GM21390 (cell line): Measurements from ENCODE around the gene LRP10.

Experiments used
- ATAC-seq: cut with Tn5 transposase; IDR thresholded peaks from one replicate; pipeline ENCODE4 v1.9.1; 2021; ENCODE audit not compliant: unreplicated experiment

The LRP10 gene

DNA sequence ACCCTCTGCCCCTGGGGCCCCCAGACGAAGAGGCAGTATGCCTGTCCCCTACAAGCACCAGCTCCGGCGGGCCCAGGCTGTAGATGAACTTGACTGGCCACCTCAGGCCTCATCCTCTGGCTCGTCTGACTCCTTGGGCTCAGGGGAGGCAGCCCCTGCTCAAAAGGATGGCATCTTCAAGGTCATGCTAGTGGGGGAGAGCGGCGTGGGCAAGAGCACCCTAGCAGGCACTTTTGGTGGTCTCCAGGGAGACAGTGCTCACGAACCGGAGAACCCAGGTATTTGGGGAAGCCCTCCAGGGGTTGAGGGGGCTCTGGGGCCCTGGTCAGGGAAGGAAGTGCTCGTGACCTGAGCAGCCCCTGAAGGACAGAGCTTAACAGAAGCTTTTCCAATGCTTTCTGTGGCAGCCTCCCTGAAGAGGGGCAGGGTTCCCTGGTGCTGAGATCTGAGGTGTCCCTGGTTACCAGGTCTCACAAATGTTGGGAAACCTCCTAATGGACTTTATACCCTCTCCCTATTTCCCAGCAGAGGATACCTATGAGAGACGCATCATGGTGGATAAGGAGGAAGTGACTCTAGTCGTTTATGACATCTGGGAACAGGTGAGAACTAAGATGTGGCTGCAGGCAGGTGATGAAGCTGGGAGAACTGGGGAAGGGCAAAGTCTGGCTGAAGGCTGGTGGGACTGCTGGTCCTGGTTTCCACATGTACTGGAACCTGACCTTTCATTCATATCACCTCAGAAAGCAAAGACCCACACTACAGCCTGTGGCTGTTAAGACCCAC, 13.4 kb downstream of the LRP10 start:
- no peak for ATAC-seq

DNA sequence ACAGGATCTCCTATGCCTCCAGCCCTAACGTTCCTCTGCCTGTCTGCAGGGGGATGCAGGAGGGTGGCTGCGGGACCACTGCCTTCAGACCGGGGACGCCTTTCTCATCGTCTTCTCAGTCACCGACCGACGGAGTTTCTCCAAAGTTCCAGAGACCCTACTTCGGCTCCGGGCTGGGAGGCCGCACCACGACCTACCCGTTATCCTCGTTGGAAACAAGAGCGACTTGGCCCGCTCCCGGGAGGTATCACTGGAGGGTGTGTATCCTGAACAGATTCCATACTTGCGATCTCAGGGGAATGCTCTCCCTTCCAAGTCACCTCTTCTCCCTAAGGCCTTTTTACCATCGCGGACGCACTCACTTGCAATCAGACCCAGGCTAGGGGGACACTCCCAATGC, 14.4 kb downstream of the LRP10 start:
- no peak for ATAC-seq

DNA sequence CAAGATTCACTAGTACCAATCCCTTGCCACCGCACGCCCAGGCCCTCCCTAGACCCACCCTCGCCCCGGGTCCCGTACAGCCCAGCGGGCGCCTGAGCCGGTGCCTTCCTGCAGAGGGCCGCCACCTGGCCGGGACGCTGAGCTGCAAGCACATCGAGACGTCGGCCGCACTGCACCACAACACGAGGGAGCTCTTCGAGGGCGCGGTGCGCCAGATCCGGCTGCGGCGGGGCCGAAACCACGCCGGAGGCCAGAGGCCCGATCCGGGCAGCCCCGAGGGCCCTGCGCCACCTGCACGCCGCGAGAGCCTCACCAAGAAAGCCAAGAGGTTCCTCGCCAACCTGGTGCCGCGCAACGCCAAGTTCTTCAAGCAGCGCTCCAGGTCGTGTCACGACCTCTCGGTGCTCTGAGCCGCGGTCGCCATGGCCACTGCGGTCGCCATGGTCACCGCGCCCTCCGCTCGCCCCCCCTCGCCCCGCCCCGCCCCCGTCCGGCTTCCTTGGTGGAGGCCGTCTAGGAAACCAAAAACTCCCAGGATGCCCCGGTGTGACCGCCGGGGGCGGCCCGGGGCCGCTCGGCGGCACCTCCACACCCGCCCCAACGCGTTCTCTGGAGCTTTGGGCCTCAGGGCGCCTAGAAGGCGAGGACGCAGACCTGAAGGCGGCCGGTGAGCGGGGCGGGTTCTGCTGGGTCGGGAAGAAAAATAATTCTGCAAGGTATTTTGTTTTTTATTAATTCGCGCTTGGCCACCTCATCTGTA, 15.1 kb downstream of the LRP10 start:
- ATAC-seq: peak; percentile 37

DNA sequence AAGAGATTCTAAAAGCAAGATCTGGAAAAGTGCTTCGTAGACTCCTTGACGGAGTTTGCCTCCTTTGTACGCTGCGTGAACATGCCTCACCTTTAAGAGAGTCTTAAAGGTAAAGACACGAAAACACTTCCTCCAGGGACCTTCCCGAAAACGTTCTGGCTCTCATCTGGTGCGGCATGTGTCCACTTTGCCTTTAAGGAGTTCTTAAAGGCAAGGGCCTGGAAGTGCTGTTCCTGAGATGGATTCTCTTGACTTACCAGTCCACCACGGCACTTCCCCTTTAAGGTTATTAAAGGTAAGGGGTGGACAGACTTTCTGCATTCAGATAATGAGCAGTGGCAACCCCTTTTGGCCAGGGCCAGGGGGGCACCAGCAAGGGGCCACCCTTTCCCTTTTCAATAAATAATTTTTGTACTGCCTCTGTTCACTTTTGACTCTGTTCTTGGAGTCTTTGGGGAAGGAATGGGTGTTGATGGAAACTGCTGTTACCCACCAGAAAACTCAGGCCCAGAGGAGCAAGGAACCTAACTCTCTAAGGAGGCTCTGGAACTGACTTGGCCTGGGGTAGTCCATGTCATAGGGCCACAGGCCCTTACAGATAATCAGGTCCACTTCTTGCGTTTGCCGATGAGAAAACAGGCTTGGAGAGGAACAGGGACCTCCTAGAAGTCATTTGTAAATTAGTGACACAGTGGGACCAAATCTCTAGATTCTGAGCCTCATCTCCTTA, 15.9 kb downstream of the LRP10 start:
- peak; percentile 41 for ATAC-seq

DNA sequence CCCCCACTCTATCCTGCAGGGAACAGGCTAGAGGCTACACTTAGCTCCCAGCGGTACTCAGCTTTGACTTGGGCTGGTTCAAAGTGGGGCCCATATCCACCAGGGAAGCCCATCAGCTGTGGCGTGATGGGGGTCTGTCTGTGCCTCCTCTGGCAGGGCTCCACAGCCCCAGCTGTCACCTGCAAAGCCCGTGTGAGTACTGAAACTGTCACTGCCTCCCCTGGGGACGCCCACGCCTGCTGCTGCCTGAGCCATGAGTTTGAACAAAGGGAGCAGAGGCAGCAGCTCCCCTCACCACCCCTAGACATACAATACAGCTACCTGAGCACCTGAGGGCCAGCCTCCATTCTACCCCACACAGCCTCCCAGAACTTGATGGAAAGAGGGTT, 16.4 kb downstream of the LRP10 start:
- ATAC-seq: peak; percentile 50

DNA sequence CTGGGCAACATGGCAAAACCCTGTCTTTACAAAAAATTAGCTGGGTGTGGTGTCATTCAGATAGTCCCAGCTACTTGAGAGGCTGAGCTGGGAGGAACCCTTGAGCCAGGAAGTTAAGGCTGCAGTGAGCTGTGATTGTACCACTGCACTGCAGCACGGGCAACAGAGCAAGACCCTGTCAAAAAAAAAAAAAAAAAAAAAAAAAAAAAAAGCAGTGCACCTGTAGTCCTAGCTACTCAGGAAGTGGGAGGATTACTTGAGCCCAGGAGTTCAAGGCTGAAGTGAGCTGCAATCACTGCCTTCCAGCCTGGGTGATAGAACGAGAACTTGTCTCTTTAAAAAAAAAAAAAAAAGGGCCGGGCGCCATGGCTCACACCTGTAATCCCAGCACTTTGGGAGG, 17.1 kb downstream of the LRP10 start:
- no peak for ATAC-seq

DNA sequence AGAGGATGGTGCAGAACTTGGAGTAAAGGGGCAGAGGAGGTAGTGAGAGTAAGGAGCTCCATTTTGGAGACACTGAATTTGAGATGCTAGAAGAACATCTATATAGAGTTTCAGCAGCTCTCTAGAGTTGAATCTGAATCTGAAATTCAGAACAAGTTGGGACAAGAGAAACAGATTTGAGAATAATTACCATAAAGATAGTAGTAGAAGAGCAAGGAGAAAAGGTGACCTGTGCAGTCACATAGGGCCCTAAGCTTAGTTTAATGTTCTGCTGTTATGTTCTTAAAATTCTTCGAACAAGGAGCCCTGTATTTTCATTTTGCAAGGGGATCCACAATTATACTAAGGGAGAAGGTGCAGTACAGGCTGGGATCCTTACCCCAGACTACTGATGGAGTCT, 18.9 kb downstream of the LRP10 start:
- ATAC-seq: no peak

DNA sequence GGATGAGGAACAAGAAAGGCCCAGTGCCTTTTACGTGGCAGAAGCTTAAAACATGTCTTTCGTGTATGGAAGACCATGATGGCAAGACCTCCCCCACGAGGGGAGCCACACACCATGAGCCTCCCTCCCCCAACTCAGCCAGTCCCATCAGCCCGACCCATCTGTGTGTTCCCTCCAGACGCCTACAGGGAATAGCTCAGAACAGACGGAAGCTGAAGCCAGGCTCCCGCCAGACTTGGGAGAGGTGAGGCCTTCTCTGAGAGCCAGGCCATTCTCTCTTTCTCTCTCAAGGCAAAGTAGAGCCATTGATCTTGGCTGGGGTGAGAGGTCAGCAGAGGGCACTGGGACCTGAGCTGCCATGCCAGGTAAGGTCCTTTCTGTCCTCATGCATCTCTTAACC, 20.9 kb downstream of the LRP10 start:
- no peak for ATAC-seq

DNA sequence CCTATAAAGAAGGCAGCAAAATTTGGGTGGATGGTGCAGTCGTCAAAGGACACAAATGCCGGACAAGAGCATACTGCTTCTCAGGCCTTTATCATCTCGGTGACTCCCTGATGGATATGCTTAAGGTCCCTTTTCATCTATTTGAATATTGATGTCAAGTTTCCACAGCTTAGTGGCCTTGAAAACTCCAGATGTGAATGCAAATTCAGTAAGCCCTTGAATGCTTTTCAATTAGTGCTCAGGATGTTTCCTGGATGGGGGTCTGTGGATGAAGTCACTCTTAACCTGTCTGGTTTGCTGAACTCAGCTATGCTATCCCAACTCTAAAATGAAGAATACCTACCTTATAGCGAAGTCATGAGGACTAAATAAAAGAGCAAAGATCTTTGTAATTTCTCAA, 22.2 kb downstream of the LRP10 start:
- ATAC-seq: no peak

DNA sequence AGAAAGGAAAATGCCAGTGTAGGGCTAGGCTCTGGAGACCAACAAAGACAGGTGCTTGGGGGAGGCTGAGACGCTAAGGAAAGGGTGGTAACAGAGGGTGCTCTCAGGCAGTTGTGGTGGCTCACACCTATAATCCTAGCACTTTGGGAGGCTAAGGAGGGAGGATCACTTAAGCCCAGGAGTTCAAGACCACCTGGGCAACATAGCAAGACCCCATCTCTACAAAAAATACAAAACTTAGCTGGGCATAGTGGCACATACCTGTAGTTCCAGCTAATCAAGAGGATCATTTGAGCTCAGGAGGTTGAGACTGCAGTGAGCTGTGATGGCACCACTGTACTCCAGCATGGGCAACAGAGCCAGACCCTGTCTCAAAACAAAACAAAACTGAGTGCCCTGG, 23.9 kb downstream of the LRP10 start:
- no peak for ATAC-seq

DNA sequence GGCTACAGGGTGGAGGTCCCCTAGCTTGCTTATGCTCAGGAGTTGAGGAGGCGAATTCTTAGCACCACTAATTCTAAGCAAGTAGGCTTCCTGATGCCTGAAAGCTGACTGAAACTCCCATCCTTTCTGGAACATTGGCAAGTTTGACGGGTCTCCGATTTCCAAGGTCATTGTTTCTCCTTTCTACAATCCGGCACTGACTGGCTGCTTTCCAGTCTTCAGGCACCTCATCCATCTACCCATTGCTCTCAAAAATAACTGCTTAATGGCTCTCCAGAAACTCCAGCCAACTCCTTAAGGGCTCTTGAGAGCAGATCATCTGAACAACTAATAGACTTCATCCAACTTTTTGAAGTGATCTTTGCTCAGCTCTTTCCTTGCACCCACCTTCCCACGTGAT, 24.8 kb downstream of the LRP10 start:
- no peak for ATAC-seq

DNA sequence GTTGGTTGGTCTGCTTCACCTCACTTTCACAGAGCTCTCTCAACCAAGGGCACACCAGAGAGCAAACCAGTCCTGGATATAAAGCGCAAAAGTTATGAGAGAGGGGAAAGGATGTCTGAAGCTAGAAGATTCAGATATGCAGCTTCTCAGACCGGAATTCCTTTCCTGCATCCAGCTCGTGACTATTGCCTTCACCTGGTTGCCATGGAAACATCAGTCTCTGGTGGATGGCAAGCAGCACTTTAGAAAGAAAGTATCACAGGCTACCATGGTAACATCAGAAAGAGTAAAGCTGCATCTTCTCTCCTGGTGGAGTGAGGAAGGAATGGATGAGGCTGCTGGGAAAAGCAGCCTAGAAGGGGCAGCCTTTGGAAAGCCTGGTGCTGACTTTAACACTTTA, 25.2 kb downstream of the LRP10 start:
- ATAC-seq: no peak

DNA sequence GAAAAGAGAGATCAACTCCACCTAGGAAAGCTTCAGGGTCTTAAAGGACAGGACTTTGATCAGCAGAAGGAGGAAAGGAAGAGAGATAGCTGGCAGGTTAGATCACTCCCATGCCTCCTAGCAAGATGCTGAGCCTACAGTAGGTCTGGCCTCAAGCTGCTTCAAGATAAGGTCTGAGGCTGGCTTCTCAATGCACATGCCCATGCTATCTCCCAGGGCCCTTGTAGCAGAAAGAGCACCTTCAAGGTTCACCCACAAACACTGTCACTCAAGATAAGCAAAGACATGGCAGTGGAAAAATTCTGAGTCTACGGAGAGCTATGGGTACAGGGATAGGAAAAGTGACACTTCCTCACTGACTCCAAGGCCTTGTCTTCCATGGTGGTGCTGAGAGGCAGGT, 25.8 kb downstream of the LRP10 start:
- no peak for ATAC-seq

DNA sequence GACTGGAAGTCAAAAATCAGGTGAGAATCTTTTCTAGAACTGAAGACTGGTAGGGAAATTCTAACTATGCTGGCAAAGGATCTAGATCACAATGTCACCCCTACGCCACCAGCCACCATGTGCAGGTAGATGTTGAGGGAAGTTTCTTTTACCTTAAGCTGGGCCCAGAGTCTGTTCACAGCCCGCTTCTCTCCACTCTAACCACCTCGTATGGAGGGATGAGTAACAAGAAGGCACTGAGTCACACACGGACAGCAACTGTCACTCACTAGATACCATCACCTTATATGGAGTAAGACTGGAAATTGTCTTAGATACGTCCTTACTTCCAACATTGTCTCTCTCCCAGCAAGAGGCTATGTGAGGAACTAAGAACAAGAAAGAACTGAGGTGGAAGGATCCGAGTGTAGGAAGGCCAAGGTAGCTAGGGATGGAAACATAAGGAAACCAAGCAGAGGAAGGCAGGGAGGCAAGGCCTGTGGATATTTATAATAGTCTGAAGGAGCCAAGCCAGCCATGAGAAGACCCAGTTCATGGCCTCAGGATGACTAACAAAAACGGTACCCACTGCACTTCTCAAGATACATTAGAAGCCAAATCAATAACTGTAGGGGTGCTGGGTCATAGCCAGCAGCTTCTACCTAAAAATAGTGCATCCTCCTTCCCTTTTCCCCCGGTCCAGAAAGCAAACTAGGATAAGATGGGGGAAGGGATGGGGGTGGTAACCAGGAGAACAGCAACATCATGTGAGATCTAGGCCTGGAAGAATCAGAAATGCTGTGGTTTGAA, 27.0 kb downstream of the LRP10 start:
- ATAC-seq: no peak

DNA sequence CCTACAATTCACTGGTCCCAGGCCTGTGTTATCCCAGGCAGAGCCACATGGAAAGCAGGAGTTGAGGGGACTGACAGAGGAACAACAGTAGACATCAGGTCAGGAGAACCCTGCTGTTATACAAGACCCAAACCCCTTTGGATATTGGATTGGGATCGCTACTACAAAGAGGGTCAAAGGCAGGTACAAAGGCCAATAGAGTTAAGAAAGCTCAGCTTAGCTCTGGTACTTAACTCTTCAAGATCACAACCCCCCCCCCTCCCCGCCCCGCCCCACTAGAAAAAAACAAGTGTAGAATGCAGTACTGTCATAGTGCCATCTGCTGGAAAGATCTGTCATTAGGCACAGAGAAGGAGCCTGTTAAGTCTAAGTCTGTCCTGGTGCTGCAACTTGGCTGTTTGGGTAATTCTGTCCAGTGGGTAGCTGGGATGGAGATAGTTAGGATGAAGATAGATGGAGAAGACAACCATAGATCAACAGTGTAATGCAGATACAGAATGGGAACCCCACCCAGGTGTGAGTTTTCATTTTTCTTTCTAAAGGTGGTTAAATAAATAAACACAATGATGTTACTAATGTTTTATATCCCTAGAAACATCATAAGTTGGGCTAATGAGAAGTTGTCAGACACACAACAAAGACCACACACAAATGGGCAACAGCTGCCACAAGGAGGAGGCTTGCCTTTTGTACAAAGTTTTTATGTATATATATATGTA, 28.7 kb downstream of the LRP10 start:
- ATAC-seq: peak; percentile 51

DNA sequence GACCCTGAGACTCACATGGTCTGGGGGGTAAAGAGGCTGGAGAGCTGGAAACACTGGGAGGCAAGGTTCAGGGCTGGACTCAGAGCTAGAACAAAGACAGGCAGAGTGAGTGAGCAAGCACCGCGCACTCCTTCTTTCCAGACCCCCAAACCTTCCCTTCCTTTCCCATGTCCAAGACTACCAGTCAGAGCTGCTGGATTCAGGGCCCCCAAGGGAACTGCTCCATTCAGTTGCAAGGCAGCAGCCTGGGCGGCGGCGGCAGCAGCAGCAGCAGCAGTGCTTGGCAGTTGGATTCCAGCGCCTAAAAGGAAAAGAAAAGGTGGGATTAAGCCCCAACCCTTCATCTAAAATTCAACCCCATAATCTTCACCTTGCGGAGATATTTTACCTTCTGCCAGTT, 30.3 kb downstream of the LRP10 start:
- ATAC-seq: no peak

DNA sequence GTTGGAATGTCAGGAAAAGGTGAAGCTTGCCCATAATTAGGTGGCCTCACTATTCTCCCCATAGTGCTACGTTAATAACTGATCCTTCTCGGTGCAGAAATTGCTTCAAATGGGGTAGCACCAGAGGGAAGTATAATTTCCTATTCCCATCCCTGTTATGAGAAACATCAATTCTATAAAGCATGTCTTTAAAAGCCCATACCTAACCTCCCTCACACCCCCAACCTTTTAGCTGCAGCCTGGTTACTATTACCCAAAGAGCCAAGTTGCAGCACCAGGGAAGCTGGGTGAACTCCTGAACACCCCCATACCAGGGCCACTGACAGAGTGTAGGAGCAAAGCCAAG, 32.2 kb downstream of the LRP10 start:
- no peak for ATAC-seq

DNA sequence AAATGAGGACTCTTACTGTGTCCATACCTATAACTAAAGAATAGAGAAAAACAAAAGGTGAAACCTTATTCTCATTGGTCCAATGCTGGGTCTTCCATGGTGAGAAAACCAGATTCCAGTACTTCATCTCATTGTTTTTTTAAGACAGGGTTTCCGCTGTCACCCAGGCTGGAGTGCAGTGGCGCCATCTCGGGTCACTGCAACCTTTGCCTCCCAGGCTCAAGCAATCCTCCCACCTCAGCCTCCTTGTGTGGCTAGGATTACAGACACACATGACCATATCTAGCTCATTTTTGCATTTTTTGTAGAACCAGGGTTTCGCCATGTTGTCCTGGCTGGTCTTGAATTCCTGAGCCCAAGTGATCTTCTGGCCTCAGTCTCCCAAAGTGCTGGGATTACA, 34.1 kb downstream of the LRP10 start:
- no peak for ATAC-seq

DNA sequence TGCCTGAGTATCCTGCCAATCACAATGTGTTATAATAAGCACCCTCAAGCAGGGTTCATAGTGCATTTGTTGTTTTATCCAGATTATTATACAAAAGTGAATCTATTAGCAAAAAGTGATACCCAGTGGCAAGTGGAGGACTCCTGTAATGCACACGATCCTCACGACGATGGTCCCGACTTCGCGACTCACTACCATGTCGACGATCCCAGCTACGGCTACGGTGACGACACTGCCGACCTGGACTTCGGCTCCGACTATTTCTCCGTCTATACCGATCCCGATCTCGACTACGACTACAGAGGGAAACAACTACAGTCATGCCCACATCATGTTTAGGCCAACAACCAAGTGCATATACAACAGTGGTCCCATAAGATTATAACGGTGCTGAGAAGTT, 34.5 kb downstream of the LRP10 start:
- ATAC-seq: no peak

DNA sequence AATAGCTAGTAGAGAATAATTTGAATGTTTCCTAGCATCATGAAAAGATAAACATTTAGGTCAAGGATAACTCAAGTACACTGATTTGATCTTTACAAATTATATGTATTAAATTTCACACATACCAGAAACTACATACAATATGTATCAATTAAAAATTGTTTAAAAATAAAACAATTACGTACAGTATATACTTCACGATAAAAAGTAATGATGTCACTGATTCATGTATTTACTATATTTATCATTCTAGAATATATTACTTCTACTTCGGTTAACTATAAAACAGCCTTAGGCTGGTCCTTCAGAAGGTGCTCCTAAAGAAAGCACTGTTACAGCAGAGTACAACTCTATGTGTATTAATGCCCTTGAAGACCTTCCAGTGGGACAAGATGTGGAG, 35.9 kb downstream of the LRP10 start:
- ATAC-seq: no peak

DNA sequence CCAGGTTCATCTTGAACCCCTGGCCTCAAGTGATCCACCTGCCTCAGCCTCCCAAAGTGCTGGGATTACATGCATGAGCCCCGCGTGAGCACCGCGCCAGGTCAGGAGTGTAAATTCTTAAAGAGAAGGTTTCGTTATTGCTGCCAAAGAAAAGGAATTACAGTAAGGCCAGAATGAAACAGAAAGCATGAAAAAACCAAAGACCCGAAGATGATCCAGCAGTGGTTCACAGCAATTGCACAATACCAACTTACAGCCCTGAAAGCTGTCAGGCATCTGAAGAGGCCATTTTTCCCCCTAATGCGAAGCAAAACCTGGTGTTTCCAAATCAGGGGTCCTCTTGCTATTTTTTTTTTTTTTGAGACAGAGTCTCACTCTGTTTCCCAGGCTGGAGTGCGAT, 37.1 kb downstream of the LRP10 start:
- no peak for ATAC-seq
